Thyroid gland (tissue), 4 donors: ENCODE measurements around the gene STUM. TPM values are rescaled to one million over a fixed set of nuclear protein-coding genes. Genes with fewer than 3 reads are reported as not detected.

Source experiments
- DNase-seq, 2 donors: peaks; one replicate each; pipeline ENCODE4 v3.0.0-alpha.2; 2019
- H3K27ac ChIP-seq, 3 donors: fragments of 200-600 bp; sonication (generic); 1 replicate in 2 of 3; 2 replicates in 1 of 3; pipeline ENCODE4 v1.5.1; 2016 to 2019; ENCODE audit warnings: mild to moderate bottlenecking in 1 of 3, moderate library complexity in 1 of 3
- H3K27me3 ChIP-seq: fragments of 200-600 bp; sonication (generic); one replicate; pipeline ENCODE4 v1.5.1; 2019
- H3K36me3 ChIP-seq, 2 donors: fragments of 200-600 bp; sonication (generic); one replicate each; pipeline ENCODE4 v1.5.1; 2016 to 2019
- H3K4me1 ChIP-seq, 2 donors: fragments of 200-600 bp; sonication (generic); one replicate each; pipeline ENCODE4 v1.5.1; 2017 to 2019
- H3K4me3 ChIP-seq, 3 donors: fragments of 200-600 bp; sonication (generic); replicated peaks in 1 of 3; 1 replicate in 2 of 3; 2 replicates in 1 of 3; pipeline ENCODE4 v1.5.1; 2016; ENCODE audit warnings: mild to moderate bottlenecking in 1 of 3
- H3K9me3 ChIP-seq: fragments of 200-600 bp; sonication (generic); one replicate; pipeline ENCODE4 v1.5.1; 2017
- POLR2A ChIP-seq, 2 donors: fragments of 450-650 bp; IDR thresholded peaks; one replicate each; pipeline ENCODE4 v1.6.1; 2017; ENCODE audit warnings: antibody characterized with exemption in 2 of 2, mild to moderate bottlenecking in 2 of 2, moderate library complexity in 1 of 2
- WGBS, 2 donors: methylation state at CpG; one replicate each; pipeline ENCODE4 v1.1.5; 2017; 5-methylcytosine and 5-hydroxymethylcytosine counted together
- intact Hi-C: fragments of 100-400 bp; cut with DNase I; formaldehyde crosslinking; loops from one replicate; pipeline ENCODE4 v1.15.1; 2023
- total RNA-seq, 4 donors: library from RNA; depleted of rRNA; stranded (reverse); fragments of >200 nt; gene quantifications; one replicate each; pipeline ENCODE4 v1.2.3, GENCODE V29; 2016
- TF ChIP-seq, protein P1 (sequence below), 6 experiments: fragments of 200-600 bp in 3 of 6; fragments of 450-650 bp in 3 of 6; sonication (generic) in 3 of 6; IDR thresholded peaks; one replicate each; pipeline ENCODE4 v1.5.1; 2016 to 2019; ENCODE audit warnings: antibody characterized with exemption in 6 of 6, mild to moderate bottlenecking in 2 of 6, inconsistent platforms in 1 of 6, moderate library complexity in 1 of 6

Gene STUM
- total RNA-seq, 4 donors from 2014 or later, result 0.22 to 1.1 (median 0.48) TPM

DNA sequence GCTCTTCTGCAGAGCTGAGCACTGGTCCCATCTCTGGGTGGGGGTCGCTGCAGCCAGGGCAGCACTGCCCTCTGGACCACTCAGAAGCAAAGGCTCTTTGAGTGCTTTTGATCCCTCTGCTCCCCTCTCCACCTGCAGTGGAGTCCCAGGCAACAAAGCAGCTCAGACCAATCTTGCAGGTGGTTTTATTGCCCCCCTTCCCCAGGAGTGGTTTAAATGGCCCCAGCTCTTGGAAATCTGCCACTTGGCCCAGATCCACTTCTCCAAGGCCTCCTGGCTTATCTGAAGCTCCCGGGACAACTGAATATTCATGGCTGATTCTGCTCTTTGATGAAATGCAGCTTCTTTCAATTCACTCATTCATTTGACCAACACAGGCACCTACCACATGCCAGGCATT is 2.7 kb downstream of the STUM start:
- no peaks in the 10 kb centered on the region for H3K27me3 ChIP-seq
- no peaks in the 10 kb centered on the region for H3K9me3 ChIP-seq
- no peak for DNase-seq
- peaks cover 13 to 23% of the 10 kb centered on the region in 2 donors for H3K4me1 ChIP-seq
- no peak overlapping the region for H3K27ac ChIP-seq
- H3K36me3 ChIP-seq, result no peaks in the 10 kb centered on the region
- intact Hi-C loops, result no loop called here
- WGBS, 2 donors, result 34 to 50% methylated on average over 1 to 2 of the region's 2 CpGs
- no peak overlapping the region for H3K4me3 ChIP-seq
- TF ChIP-seq, protein P1, sequence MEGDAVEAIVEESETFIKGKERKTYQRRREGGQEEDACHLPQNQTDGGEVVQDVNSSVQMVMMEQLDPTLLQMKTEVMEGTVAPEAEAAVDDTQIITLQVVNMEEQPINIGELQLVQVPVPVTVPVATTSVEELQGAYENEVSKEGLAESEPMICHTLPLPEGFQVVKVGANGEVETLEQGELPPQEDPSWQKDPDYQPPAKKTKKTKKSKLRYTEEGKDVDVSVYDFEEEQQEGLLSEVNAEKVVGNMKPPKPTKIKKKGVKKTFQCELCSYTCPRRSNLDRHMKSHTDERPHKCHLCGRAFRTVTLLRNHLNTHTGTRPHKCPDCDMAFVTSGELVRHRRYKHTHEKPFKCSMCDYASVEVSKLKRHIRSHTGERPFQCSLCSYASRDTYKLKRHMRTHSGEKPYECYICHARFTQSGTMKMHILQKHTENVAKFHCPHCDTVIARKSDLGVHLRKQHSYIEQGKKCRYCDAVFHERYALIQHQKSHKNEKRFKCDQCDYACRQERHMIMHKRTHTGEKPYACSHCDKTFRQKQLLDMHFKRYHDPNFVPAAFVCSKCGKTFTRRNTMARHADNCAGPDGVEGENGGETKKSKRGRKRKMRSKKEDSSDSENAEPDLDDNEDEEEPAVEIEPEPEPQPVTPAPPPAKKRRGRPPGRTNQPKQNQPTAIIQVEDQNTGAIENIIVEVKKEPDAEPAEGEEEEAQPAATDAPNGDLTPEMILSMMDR (IDR thresholded peaks at IDR 0.05), result no peak
- no peak for TF ChIP-seq POLR2A (IDR thresholded peaks at IDR 0.05)

DNA sequence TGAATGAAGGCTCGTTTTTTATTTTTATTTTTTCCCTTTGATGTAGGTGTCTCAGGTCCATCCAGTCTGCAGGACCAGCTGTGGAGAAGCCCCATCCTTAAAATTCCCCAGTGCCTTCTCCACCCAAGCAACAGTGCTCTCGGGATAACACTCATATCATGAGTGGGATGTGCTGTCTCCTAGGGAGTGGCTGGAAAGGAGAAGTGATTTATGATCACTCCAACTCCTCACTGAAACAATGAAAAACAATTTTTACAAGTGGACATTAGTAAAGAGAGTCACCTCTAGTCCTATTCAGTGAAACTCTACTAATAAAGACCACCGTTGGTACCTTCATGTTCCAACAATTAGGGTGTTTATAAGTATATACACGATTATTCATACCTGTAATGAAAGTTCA is 3.5 kb downstream of the STUM start:
- WGBS, 2 donors, result 77 to 80% methylated on average over 4 of the region's 4 CpGs
- H3K4me3 ChIP-seq, result no peak overlapping the region
- no peaks in the 10 kb centered on the region for H3K27me3 ChIP-seq
- TF ChIP-seq POLR2A (IDR thresholded peaks at IDR 0.05), result no peak
- TF ChIP-seq, protein P1 (IDR thresholded peaks at IDR 0.05), result no peak
- H3K9me3 ChIP-seq, result no peaks in the 10 kb centered on the region
- no peak overlapping the region for H3K27ac ChIP-seq
- intact Hi-C loops, result no loop called here
- no peak for DNase-seq
- peaks cover 13 to 23% of the 10 kb centered on the region in 2 donors for H3K4me1 ChIP-seq
- no peaks in the 10 kb centered on the region for H3K36me3 ChIP-seq

DNA sequence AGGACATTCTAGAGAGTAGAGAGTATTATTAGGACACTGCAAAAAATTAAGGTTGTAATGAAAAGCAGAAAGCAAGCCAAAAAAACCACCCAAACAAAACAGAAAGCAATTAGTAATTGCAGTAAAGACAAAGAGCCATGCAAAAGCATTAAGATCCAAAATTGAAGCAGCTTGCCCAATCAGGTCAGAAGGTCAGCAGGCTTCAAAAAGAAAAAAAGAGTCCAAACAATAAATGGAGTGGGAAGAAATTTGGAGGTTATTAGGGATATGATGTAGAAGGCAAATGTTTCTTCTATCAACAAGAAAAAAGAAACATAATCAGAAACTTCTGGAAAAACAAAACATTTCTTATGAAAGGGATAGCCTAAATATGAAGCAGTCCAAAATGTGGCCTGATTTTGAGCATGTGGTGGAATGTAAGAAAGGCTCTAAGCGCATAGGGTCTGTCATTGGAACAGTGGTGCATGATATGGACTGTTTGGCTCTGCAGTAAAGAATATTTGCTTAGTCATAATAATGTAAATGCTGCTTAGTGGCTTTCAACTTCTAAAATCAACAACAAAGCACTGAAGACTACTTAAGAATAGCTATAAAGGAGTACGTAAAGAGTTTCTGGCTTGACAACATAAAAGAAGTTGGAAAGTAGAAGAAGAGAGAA is 4.8 kb downstream of the STUM start:
- H3K27me3 ChIP-seq, result no peaks in the 10 kb centered on the region
- no peak overlapping the region for H3K27ac ChIP-seq
- intact Hi-C loops, result no loop called here
- H3K9me3 ChIP-seq, result no peaks in the 10 kb centered on the region
- DNase-seq, result no peak
- no peaks in the 10 kb centered on the region for H3K36me3 ChIP-seq
- peaks cover 10 to 16% of the 10 kb centered on the region in 2 donors for H3K4me1 ChIP-seq
- H3K4me3 ChIP-seq, result no peak overlapping the region
- WGBS, 2 donors, result 89 to 93% methylated on average over 2 of the region's 2 CpGs
- TF ChIP-seq POLR2A (IDR thresholded peaks at IDR 0.05), result no peak
- TF ChIP-seq, protein P1 (IDR thresholded peaks at IDR 0.05), result no peak

DNA sequence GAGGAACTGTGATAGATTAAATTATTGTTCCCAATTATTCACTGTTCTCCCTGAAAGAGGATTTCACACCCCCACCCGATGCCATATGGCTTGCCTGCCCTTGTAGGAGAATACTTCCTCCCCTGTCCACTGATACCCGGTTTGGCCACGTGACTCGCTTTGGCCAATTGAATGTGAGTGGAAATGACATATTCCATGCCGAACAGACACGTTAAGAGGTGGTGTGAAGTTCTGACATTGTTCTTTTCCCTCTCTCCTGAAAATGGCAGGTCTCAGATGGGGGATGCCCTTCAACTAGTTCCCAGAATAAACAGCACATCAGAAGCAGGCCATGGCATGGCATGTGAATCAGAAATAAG is 5.3 kb downstream of the STUM start:
- Histone ChIP-seq H3K36me3 (no peaks in the 10 kb centered on the region), H3K9me3 (no peaks in the 10 kb centered on the region), H3K27me3 (no peaks in the 10 kb centered on the region), H3K27ac (no peak overlapping the region), H3K4me3 (no peak overlapping the region), H3K4me1 (peaks cover 10 to 14% of the 10 kb centered on the region in 2 donors)
- intact Hi-C loops, result no loop called here
- TF ChIP-seq, protein P1 (IDR thresholded peaks at IDR 0.05), result no peak
- TF ChIP-seq POLR2A (IDR thresholded peaks at IDR 0.05), result no peak
- no peak for DNase-seq
- 88 to 91% methylated on average over 6 of the region's 6 CpGs for WGBS, 2 donors

DNA sequence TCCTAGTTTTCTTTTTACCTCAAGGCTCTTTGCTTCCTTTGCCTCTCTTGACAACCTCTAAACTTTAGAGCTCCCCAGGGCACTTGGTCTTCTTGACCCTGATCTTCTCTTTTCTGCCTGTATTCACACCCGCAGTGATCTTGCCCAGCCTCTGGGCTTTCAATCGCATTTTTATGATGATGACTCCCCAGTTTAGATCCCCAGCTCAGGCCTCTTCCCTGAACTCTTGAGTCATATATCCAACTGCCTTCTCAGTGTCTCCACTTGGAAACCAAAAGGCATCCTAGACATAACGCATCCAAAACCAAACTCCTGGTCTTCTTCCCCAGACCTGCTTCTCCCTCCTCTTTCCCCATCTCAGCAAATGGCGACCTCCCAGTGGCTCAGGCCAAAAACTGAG is 6.5 kb downstream of the STUM start:
- no peak overlapping the region for H3K4me3 ChIP-seq
- intact Hi-C loops, result no loop called here
- H3K27ac ChIP-seq, result no peak overlapping the region
- no peaks in the 10 kb centered on the region for H3K36me3 ChIP-seq
- H3K4me1 ChIP-seq, result peaks cover 0 to 2% of the 10 kb centered on the region in 2 donors
- DNase-seq, result no peak
- WGBS, 2 donors, result 93 to 95% methylated on average over 4 of the region's 4 CpGs
- no peaks in the 10 kb centered on the region for H3K27me3 ChIP-seq
- no peaks in the 10 kb centered on the region for H3K9me3 ChIP-seq
- TF ChIP-seq POLR2A (IDR thresholded peaks at IDR 0.05), result no peak
- TF ChIP-seq, protein P1 (IDR thresholded peaks at IDR 0.05), result no peak
